HEK293T (cell line): ENCODE measurements around the gene TMEFF2.

ENCODE experiments used
- SP1 ChIP-seq: fragments of 450-650 bp; IDR thresholded peaks from 2 replicates; pipeline ENCODE4 v1.6.1; 2017
- ZNF384 ChIP-seq: fragments of 450-650 bp; IDR thresholded peaks from 2 replicates; pipeline ENCODE4 v1.6.1; 2016

DNA sequence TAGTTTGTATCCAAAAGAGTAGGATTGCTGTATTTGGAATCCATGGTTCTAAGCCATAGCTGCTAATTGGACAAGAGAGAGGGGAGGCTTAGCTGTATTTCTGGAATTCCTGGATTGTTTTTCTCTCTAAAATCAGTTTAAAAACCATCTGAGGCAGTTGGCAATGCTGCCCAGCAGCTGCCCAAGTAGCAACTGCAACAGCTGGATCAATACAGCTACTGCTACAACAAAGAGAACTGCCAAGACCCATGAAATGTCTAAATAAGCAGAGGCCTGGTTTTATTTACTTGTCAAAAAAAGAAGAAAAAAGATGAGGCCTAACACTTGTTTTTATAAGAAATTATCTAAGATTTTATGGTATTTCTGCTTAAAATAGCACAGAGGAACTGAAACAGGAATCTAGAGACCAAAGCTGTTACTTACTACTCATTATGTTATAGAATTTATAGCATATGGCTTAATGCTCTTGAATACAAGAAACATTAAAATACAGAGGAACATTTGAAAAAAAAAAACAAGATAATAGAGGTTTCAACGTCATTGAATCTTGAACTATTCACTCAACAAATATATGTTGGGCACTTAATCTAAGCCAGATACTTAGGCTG is 39.1 kb downstream of the TMEFF2 start:
- TF ChIP-seq ZNF384 (no peak), SP1 (no peak)
